NB4 (cell line): Measurements from ENCODE around the gene SLX9.

ENCODE experiments used
- TF ChIP-seq, protein P1 (sequence below): IDR thresholded peaks from one replicate; pipeline ENCODE4 v1.5.1; 2012; ENCODE audit warnings: low read depth, low read length
- TF ChIP-seq, protein P2 (sequence below): IDR thresholded peaks from 2 replicates; pipeline ENCODE4 v1.6.1; 2011; ENCODE audit warnings: low read depth, low read length

GRCh38 chr21:45018131-45019075, 78.6 kb downstream of the SLX9 start:
- TF ChIP-seq, protein P1, sequence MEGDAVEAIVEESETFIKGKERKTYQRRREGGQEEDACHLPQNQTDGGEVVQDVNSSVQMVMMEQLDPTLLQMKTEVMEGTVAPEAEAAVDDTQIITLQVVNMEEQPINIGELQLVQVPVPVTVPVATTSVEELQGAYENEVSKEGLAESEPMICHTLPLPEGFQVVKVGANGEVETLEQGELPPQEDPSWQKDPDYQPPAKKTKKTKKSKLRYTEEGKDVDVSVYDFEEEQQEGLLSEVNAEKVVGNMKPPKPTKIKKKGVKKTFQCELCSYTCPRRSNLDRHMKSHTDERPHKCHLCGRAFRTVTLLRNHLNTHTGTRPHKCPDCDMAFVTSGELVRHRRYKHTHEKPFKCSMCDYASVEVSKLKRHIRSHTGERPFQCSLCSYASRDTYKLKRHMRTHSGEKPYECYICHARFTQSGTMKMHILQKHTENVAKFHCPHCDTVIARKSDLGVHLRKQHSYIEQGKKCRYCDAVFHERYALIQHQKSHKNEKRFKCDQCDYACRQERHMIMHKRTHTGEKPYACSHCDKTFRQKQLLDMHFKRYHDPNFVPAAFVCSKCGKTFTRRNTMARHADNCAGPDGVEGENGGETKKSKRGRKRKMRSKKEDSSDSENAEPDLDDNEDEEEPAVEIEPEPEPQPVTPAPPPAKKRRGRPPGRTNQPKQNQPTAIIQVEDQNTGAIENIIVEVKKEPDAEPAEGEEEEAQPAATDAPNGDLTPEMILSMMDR: no peak
- TF ChIP-seq, protein P2, sequence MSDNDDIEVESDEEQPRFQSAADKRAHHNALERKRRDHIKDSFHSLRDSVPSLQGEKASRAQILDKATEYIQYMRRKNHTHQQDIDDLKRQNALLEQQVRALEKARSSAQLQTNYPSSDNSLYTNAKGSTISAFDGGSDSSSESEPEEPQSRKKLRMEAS: no peak
